SKM-1 treated with dmso at 0.1 percent for 144 hours (cell line): ENCODE measurements around the gene HSPA1B.
"Not testable (repeated sequence)": the region's sequence is repeated elsewhere in the genome, so short reads cannot be mapped to it uniquely, and the experiment has no call there.

ENCODE experiments used
- DNase-seq: peaks from one replicate; lab custom pipeline; 2025; ENCODE audit not compliant: unreplicated experiment; lab: John Stamatoyannopoulos, UW

HSPA1B gene

GRCh38 chr6:31797588-31797987 lies 29.9 kb upstream of the HSPA1B start:
- DNase-seq: no peak

- DNase-seq: no peak
These were observed 27.8 kb upstream of the HSPA1B start for GRCh38 chr6:31799781-31800180.

GRCh38 chr6:31801031-31801927 lies 26.3 kb upstream of the HSPA1B start:
- not testable (repeated sequence) for DNase-seq

- no peak for DNase-seq
These were observed 21.5 kb upstream of the HSPA1B start for GRCh38 chr6:31805939-31806469.

GRCh38 chr6:31806470-31807272 lies 20.9 kb upstream of the HSPA1B start, which contains the start of gene LSM2:
Gene LSM2 (minus strand): TSS chr6:31806966. CDS start chr6:31806757, 209 bp downstream.
- DNase-seq: peak; percentile 95

GRCh38 chr6:31808599-31808998 lies 18.9 kb upstream of the HSPA1B start:
- not testable (repeated sequence) for DNase-seq

GRCh38 chr6:31811645-31812044 lies 15.9 kb upstream of the HSPA1B start:
- no peak for DNase-seq

GRCh38 chr6:31813465-31813849 lies 14.1 kb upstream of the HSPA1B start:
- no peak for DNase-seq

- DNase-seq: peak; percentile 48
These were observed 12.9 kb upstream of the HSPA1B start for GRCh38 chr6:31814677-31815024.

- peak; percentile 88 for DNase-seq
These were observed 12.3 kb upstream of the HSPA1B start, which contains the start of the genes HSPA1A and HSPA1L for GRCh38 chr6:31815025-31815838. Gene HSPA1A (plus strand): TSS chr6:31815543. CDS start chr6:31815757, 214 bp downstream. Gene HSPA1L (minus strand): TSS chr6:31815283. CDS start chr6:31811972, 3,311 bp downstream.

- not testable (repeated sequence) for DNase-seq
These were observed 10.2 kb upstream of the HSPA1B start for GRCh38 chr6:31817133-31817928.

- DNase-seq: not testable (repeated sequence)
These were observed 9.5 kb upstream of the HSPA1B start for GRCh38 chr6:31817929-31818511.

- DNase-seq: no peak
These were observed 7.7 kb upstream of the HSPA1B start for GRCh38 chr6:31819871-31820299.

- not testable (repeated sequence) for DNase-seq
These were observed 7.1 kb upstream of the HSPA1B start for GRCh38 chr6:31820399-31820798.

- DNase-seq: peak; percentile 39
These were observed 6.1 kb upstream of the HSPA1B start for GRCh38 chr6:31821301-31822035.

GRCh38 chr6:31822036-31822821 lies 5.3 kb upstream of the HSPA1B start:
- DNase-seq: peak; percentile 59

GRCh38 chr6:31823592-31824196 lies 3.8 kb upstream of the HSPA1B start:
- DNase-seq: not testable (repeated sequence)
